ENCODE results near the gene CXCR3.

The CXCR3 gene

DNA sequence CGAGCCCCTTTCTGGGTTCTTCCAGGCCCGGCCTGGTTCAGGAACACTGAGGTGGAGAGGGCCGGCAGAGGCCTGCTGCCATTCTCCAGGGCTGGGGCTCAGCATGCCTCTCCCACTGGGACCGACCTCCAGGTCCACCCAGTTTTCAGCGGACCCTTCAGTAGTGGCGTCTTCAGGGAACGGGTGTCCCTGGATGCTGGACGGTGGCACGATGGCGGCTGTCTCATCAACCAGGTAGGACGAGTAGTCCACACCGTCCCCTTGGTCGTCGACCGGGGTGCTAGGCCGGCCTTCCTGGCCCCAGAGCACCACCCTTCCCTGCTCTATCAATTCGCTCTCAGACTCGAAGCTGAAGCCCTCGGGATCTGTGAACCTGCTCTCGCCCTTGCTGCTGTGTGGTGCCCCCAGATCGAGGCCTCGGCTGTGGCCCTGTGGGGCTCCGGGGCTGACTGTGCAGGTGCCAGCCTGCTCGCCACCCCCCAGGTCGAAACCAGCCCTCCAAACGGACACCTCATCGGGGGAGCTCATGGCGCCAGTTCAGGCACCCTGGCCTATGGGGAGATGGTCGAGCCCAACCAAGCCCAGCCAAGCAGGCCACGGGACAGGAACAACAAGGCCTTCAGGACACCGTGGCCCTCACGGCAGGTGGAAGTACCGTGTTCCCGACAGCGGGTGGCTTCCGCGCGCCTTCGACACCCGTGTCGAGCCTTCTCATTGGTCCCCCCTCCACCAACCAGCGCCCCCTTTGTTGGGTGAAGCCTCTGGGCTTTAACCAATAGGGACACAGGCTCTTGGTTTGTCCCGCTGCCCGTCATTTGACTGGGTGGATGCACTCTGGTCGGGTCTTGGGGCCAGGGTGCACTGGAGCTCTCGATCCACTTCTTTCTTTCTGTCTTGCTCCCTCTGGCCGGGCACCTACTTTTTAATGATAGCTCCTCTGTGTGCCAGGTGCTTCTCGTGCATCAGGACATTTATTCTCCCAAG is 48.2 kb upstream of the CXCR3 start:
- ATAC-seq, result no peak
- TF ChIP-seq, protein P1, sequence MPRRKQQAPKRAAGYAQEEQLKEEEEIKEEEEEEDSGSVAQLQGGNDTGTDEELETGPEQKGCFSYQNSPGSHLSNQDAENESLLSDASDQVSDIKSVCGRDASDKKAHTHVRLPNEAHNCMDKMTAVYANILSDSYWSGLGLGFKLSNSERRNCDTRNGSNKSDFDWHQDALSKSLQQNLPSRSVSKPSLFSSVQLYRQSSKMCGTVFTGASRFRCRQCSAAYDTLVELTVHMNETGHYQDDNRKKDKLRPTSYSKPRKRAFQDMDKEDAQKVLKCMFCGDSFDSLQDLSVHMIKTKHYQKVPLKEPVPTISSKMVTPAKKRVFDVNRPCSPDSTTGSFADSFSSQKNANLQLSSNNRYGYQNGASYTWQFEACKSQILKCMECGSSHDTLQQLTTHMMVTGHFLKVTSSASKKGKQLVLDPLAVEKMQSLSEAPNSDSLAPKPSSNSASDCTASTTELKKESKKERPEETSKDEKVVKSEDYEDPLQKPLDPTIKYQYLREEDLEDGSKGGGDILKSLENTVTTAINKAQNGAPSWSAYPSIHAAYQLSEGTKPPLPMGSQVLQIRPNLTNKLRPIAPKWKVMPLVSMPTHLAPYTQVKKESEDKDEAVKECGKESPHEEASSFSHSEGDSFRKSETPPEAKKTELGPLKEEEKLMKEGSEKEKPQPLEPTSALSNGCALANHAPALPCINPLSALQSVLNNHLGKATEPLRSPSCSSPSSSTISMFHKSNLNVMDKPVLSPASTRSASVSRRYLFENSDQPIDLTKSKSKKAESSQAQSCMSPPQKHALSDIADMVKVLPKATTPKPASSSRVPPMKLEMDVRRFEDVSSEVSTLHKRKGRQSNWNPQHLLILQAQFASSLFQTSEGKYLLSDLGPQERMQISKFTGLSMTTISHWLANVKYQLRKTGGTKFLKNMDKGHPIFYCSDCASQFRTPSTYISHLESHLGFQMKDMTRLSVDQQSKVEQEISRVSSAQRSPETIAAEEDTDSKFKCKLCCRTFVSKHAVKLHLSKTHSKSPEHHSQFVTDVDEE (CRISPR knock-in tag; IDR thresholded peaks at IDR 0.05), result no peak
- TF ChIP-seq, protein P2, sequence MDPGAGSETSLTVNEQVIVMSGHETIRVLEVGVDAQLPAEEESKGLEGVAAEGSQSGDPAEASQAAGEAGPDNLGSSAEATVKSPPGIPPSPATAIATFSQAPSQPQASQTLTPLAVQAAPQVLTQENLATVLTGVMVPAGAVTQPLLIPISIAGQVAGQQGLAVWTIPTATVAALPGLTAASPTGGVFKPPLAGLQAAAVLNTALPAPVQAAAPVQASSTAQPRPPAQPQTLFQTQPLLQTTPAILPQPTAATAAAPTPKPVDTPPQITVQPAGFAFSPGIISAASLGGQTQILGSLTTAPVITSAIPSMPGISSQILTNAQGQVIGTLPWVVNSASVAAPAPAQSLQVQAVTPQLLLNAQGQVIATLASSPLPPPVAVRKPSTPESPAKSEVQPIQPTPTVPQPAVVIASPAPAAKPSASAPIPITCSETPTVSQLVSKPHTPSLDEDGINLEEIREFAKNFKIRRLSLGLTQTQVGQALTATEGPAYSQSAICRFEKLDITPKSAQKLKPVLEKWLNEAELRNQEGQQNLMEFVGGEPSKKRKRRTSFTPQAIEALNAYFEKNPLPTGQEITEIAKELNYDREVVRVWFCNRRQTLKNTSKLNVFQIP (CRISPR knock-in tag; IDR thresholded peaks at IDR 0.05; ENCODE audit: borderline replicate concordance, low read depth), result no peak
- TF ChIP-seq ARNTL (CRISPR knock-in tag; IDR thresholded peaks at IDR 0.05; ENCODE audit: borderline replicate concordance, low read depth), result no peak
- no peak for TF ChIP-seq ZC3H10 (CRISPR knock-in tag; IDR thresholded peaks at IDR 0.05)
- no peak for TF ChIP-seq ISL1 (CRISPR knock-in tag; IDR thresholded peaks at IDR 0.05)
- TF ChIP-seq, protein P3, sequence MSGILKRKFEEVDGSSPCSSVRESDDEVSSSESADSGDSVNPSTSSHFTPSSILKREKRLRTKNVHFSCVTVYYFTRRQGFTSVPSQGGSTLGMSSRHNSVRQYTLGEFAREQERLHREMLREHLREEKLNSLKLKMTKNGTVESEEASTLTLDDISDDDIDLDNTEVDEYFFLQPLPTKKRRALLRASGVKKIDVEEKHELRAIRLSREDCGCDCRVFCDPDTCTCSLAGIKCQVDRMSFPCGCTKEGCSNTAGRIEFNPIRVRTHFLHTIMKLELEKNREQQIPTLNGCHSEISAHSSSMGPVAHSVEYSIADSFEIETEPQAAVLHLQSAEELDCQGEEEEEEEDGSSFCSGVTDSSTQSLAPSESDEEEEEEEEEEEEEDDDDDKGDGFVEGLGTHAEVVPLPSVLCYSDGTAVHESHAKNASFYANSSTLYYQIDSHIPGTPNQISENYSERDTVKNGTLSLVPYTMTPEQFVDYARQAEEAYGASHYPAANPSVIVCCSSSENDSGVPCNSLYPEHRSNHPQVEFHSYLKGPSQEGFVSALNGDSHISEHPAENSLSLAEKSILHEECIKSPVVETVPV (CRISPR knock-in tag; IDR thresholded peaks at IDR 0.05), result no peak
- no peak for TF ChIP-seq ZNF8 (CRISPR knock-in tag; IDR thresholded peaks at IDR 0.05)
- no peak for TF ChIP-seq ZNF70 (CRISPR knock-in tag; IDR thresholded peaks at IDR 0.05)
- TF ChIP-seq, protein P4, sequence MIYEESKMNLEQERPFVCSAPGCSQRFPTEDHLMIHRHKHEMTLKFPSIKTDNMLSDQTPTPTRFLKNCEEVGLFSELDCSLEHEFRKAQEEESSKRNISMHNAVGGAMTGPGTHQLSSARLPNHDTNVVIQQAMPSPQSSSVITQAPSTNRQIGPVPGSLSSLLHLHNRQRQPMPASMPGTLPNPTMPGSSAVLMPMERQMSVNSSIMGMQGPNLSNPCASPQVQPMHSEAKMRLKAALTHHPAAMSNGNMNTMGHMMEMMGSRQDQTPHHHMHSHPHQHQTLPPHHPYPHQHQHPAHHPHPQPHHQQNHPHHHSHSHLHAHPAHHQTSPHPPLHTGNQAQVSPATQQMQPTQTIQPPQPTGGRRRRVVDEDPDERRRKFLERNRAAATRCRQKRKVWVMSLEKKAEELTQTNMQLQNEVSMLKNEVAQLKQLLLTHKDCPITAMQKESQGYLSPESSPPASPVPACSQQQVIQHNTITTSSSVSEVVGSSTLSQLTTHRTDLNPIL (CRISPR knock-in tag; IDR thresholded peaks at IDR 0.05; ENCODE audit: low read depth), result no peak
- TF ChIP-seq RARB (CRISPR knock-in tag; IDR thresholded peaks at IDR 0.05), result no peak
- no peak for TF ChIP-seq PPARA (CRISPR knock-in tag; IDR thresholded peaks at IDR 0.05; ENCODE audit: borderline replicate concordance)
- no peak for TF ChIP-seq TCF4 (CRISPR knock-in tag; IDR thresholded peaks at IDR 0.05; ENCODE audit: borderline replicate concordance)

DNA sequence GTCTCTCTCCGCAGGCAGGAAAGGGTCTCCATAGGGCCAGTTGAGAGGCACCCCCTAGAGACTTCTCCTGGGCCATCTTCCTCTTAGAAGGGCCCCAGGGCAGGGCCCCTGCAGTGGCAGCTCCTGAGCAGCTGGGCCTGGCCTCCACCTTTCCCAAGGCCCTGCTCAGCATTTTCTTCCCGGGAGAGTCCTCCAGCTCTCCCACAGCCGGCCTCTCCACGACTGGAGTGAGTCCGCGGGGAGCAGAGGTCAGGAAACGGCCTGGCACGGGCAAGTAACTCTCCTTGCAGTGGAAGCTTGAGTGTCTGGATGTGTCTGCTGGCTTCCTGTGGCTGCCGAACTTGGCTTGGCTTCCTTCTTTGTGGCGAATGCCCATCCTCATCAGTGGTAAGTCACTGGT is 47.4 kb upstream of the CXCR3 start:
- ATAC-seq, result no peak
- no peak for TF ChIP-seq ESRRG (CRISPR knock-in tag; IDR thresholded peaks at IDR 0.05)
- no peak for TF ChIP-seq TCF4 (CRISPR knock-in tag; IDR thresholded peaks at IDR 0.05; ENCODE audit: borderline replicate concordance)
- TF ChIP-seq ISL1 (CRISPR knock-in tag; IDR thresholded peaks at IDR 0.05), result no peak
- TF ChIP-seq TOX (CRISPR knock-in tag; IDR thresholded peaks at IDR 0.05; ENCODE audit: borderline replicate concordance), result no peak
- no peak for TF ChIP-seq PPARA (CRISPR knock-in tag; IDR thresholded peaks at IDR 0.05; ENCODE audit: borderline replicate concordance)
- no peak for TF ChIP-seq ARNTL (CRISPR knock-in tag; IDR thresholded peaks at IDR 0.05; ENCODE audit: borderline replicate concordance, low read depth)
- TF ChIP-seq, protein P2 (CRISPR knock-in tag; IDR thresholded peaks at IDR 0.05; ENCODE audit: borderline replicate concordance, low read depth), result no peak
- TF ChIP-seq CSDC2 (CRISPR knock-in tag; IDR thresholded peaks at IDR 0.05), result no peak
- TF ChIP-seq, protein P3 (CRISPR knock-in tag; IDR thresholded peaks at IDR 0.05), result no peak
- no peak for TF ChIP-seq ZNF8 (CRISPR knock-in tag; IDR thresholded peaks at IDR 0.05)

Data from SK-N-SH treated with all-trans-retinoic acid at 6 μM for 48 hours (cell line).